ENCODE results near the gene TMEM131.
"Not testable (repeated sequence)": the region's sequence is repeated elsewhere in the genome, so short reads cannot be mapped to it uniquely, and the experiment has no call there.

The TMEM131 gene

GRCh38 chr2:97953853-97954252, 41.9 kb downstream of the TMEM131 start:
- no peak for DNase-seq

- no peak for DNase-seq
These were observed 43.4 kb downstream of the TMEM131 start for GRCh38 chr2:97952357-97952756.

GRCh38 chr2:97951155-97951680, 44.5 kb downstream of the TMEM131 start:
- no peak for DNase-seq

GRCh38 chr2:97950329-97951154, 45.2 kb downstream of the TMEM131 start:
- DNase-seq: no peak

GRCh38 chr2:97948926-97949325, 46.8 kb downstream of the TMEM131 start:
- no peak for DNase-seq

- no peak for DNase-seq
These were observed 50.0 kb downstream of the TMEM131 start for GRCh38 chr2:97945791-97946190.

GRCh38 chr2:97936881-97937280, 58.9 kb downstream of the TMEM131 start:
- DNase-seq: no peak

- DNase-seq: no peak
These were observed 59.5 kb downstream of the TMEM131 start for GRCh38 chr2:97936199-97936598.

- no peak for DNase-seq
These were observed 60.0 kb downstream of the TMEM131 start for GRCh38 chr2:97935719-97936161.

GRCh38 chr2:97932975-97933662, 62.6 kb downstream of the TMEM131 start:
- no peak for DNase-seq

- DNase-seq: no peak
These were observed 63.9 kb downstream of the TMEM131 start for GRCh38 chr2:97931858-97932225.

- no peak for DNase-seq
These were observed 64.5 kb downstream of the TMEM131 start for GRCh38 chr2:97931118-97931857.

GRCh38 chr2:97928591-97928990, 67.2 kb downstream of the TMEM131 start:
- no peak for DNase-seq

GRCh38 chr2:97926946-97927345, 68.8 kb downstream of the TMEM131 start:
- no peak for DNase-seq

- DNase-seq: no peak
These were observed 71.6 kb downstream of the TMEM131 start for GRCh38 chr2:97924194-97924593.

- DNase-seq: no peak
These were observed 75.9 kb downstream of the TMEM131 start for GRCh38 chr2:97919858-97920257.

- no peak for DNase-seq
These were observed 76.9 kb downstream of the TMEM131 start for GRCh38 chr2:97918818-97919217.

- DNase-seq: not testable (repeated sequence)
These were observed 78.1 kb downstream of the TMEM131 start for GRCh38 chr2:97917668-97918067.

GRCh38 chr2:97914691-97915213, 81.0 kb downstream of the TMEM131 start:
- no peak for DNase-seq

GRCh38 chr2:97913846-97914245, 81.9 kb downstream of the TMEM131 start:
- DNase-seq: no peak

GRCh38 chr2:97911922-97912575, 83.7 kb downstream of the TMEM131 start:
- no peak for DNase-seq

- DNase-seq: no peak
These were observed 84.4 kb downstream of the TMEM131 start for GRCh38 chr2:97911206-97911921.

Data from NCI-H1436 treated with DMSO at 0.1 percent for 48 hours (cell line).